HepG2 (cell line): Measurements from ENCODE around the gene BLVRA. TPM values are rescaled to one million over a fixed set of nuclear protein-coding genes. Genes with fewer than 3 reads are reported as not detected.

Experiments
- ATAD3A ChIP-seq: sonication (generic); formaldehyde crosslinking; IDR thresholded peaks from 2 replicates; pipeline ENCODE4 v1.4.0; 2020; ENCODE audit warnings: missing genetic modification reagents
- DZIP1 ChIP-seq: sonication (generic); formaldehyde crosslinking; IDR thresholded peaks from 2 replicates; pipeline ENCODE4 v1.5.0; 2020; ENCODE audit warnings: mild to moderate bottlenecking, missing genetic modification reagents
- PRPF4 ChIP-seq: fragments of 200-400 bp; formaldehyde crosslinking; IDR thresholded peaks from 2 replicates; pipeline ENCODE4 v1.6.1; 2016; ENCODE audit warnings: low read length, low read depth; ENCODE audit not compliant: poor library complexity, severe bottlenecking
- RARA ChIP-seq: IDR thresholded peaks from 2 replicates; pipeline ENCODE4 v1.6.1; 2016; ENCODE audit warnings: missing genetic modification reagents, missing compliant biosample characterization
- TAF15 ChIP-seq: fragments of 200-400 bp; formaldehyde crosslinking; IDR thresholded peaks from one replicate; pipeline ENCODE4 v1.6.1; 2018; ENCODE audit warnings: mild to moderate bottlenecking, low read depth, low read length; ENCODE audit not compliant: poor library complexity, severe bottlenecking
- ZHX2 ChIP-seq, 2 experiments: sonication (generic) in 1 of 2; formaldehyde crosslinking in 1 of 2; IDR thresholded peaks; 2 replicates each; pipeline versions ENCODE4 v1.6.1 to v1.9.0; 2014 to 2022; ENCODE audit warnings: antibody characterized with exemption in 1 of 2, borderline replicate concordance in 1 of 2, inconsistent platforms in 1 of 2, low read depth in 1 of 2, missing genetic modification reagents in 1 of 2
- ZNF142 ChIP-seq: sonication (generic); formaldehyde crosslinking; IDR thresholded peaks from 2 replicates; pipeline ENCODE4 v1.4.0; 2020; ENCODE audit warnings: missing genetic modification reagents
- ZNF180 ChIP-seq: sonication (generic); formaldehyde crosslinking; IDR thresholded peaks from 2 replicates; pipeline ENCODE4 v1.4.0; 2020; ENCODE audit warnings: low read depth, missing genetic modification reagents, borderline replicate concordance
- ZNF234 ChIP-seq: sonication (generic); formaldehyde crosslinking; conservative IDR thresholded peaks from 2 replicates; pipeline ENCODE4 v1.5.1; 2020; ENCODE audit warnings: mild to moderate bottlenecking, missing genetic modification reagents
- polyA plus RNA-seq, 8 experiments: library from polyadenylated mRNA; depleted of rRNA in 3 of 8; stranded (reverse) in 7 of 8; unstranded in 1 of 8; fragments of >200 nt; fragmentation: Illumina TruSeq in 4 of 8; extraction: Trizol in 4 of 8; gene quantifications; 2 replicates each; pipeline versions ENCODE4 v1.2.1 to v1.2.3, GENCODE V29; 2011 to 2016; ENCODE audit warnings: low read depth in 4 of 8, missing spikeins in 1 of 8, mixed read lengths in 1 of 8; ENCODE audit not compliant: insufficient read depth in 1 of 8
- total RNA-seq, 5 experiments: library from RNA; depleted of rRNA; stranded (reverse); fragments of >200 nt; fragmentation: Illumina TruSeq; extraction: Trizol; gene quantifications; 2 replicates each; pipeline ENCODE4 v1.2.3, GENCODE V29; 2016; ENCODE audit warnings: low read depth in 1 of 5
- TF ChIP-seq, protein P1 (sequence below): sonication (generic); formaldehyde crosslinking; IDR thresholded peaks from 2 replicates; pipeline ENCODE4 v1.4.0; 2020; ENCODE audit warnings: missing genetic modification reagents

Gene BLVRA
- total and polyA plus RNA-seq, 2 of the 13 experiments (the other 11 are each of a cell fraction or from before 2014, with no cell fraction given), result 39.2 to 64.2 TPM

DNA sequence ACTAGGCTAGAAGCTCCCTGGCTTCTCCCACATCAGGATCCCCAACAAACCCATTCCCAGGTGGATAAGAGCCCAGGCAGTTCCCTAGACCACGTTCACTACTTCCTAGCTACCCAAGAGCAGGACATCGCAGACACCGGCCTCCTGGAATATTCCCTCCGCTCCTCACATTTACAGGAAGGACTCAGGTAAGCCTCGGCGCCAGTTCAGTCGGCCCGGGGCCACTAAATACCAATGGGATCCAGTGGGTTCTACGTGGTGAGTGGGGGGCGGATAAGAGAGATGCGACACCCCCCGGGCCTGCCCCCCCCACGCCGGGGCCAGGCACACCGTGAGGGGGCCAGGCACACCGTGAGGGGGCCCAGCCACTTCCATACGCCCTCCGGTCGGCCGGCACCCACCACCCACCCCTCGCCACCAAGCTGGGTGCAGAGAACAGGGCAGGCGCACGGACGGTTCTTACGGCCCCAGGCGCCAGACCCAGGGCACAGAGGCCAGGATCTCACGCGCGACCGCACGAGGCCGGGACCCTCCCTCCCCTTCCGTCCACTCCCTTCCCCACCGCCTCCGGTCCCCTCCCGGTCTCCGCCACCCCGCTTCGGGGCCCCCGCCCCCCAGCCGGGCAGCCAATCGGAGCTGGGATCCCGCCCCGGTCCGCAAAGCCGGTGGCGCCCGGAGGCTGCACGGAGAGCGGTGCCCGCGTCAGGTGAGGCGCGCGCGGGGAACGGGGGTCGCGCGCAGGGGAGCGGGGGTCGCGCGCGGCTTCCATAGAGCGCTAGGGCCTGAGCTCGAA is at the start of gene BLVRA (continued):
- TF ChIP-seq ZHX2 (IDR thresholded peaks at IDR 0.05; ENCODE audit: low read depth) (no peak), ZHX2 (CRISPR knock-in tag; IDR thresholded peaks at IDR 0.05; ENCODE audit: borderline replicate concordance) (no peak), ZNF180 (CRISPR knock-in tag) (no peak), TAF15 (no peak), PRPF4 (no peak), DZIP1 (CRISPR knock-in tag) (no peak), RARA (CRISPR knock-in tag) (no peak), ATAD3A (CRISPR knock-in tag) (no peak), ZNF142 (no peak), ZNF234 (CRISPR knock-in tag) (no peak)
- TF ChIP-seq, protein P1, sequence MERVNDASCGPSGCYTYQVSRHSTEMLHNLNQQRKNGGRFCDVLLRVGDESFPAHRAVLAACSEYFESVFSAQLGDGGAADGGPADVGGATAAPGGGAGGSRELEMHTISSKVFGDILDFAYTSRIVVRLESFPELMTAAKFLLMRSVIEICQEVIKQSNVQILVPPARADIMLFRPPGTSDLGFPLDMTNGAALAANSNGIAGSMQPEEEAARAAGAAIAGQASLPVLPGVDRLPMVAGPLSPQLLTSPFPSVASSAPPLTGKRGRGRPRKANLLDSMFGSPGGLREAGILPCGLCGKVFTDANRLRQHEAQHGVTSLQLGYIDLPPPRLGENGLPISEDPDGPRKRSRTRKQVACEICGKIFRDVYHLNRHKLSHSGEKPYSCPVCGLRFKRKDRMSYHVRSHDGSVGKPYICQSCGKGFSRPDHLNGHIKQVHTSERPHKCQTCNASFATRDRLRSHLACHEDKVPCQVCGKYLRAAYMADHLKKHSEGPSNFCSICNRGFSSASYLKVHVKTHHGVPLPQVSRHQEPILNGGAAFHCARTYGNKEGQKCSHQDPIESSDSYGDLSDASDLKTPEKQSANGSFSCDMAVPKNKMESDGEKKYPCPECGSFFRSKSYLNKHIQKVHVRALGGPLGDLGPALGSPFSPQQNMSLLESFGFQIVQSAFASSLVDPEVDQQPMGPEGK (CRISPR knock-in tag), result peak; percentile 84
